ENCODE measurements around the gene CADM2.

GRCh38 chr3:85427467-85427866 lies 468.7 kb downstream of the CADM2 start:
- TF ChIP-seq CTCF (IDR thresholded peaks at IDR 0.05) (no peak), EP300 (IDR thresholded peaks at IDR 0.05) (no peak), POLR2A (IDR thresholded peaks at IDR 0.05; ENCODE audit: low read depth) (no peak), POLR2AphosphoS5 (IDR thresholded peaks at IDR 0.05) (no peak)
